Measurements from ENCODE around the gene TJP2.

- TF ChIP-seq CTCF (IDR thresholded peaks at IDR 0.05; ENCODE audit: low read length) (no peak), EZH2 (IDR thresholded peaks at IDR 0.05; ENCODE audit: borderline replicate concordance, low read length) (no peak)
Observed at GRCh38 chr9:69252436-69252835, 78.4 kb downstream of the TJP2 start.
